ENCODE results near the gene CST2. TPM values are rescaled to one million over a fixed set of nuclear protein-coding genes. Genes with fewer than 3 reads are reported as not detected.
"Not testable (repeated sequence)": the region's sequence is repeated elsewhere in the genome, so short reads cannot be mapped to it uniquely, and the experiment has no call there.

CST2 gene
- total RNA-seq, 1 experiment from 2014 or later, result not detected

DNA sequence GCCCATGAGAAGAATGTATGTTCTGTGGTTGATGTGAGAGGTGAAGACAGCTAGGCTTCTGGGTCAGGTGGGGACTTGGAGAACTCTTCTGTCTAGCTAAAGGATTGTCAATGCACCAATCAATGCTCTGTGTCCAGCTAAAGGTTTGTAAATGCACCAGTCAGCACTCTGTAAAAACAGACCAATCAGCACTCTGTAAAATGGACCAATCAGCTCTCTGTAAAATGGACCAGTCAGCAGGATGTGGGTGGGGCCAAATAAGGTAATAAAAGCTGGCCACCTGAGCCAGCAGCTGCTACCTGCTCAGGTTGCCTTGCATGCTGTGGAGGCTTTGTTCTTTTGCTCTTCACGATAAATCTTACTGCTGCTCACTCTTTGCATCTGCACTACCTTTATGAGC, 15.0 kb downstream of the CST2 start:
- DNase-seq (ENCODE audit: low read depth), result not testable (repeated sequence)

DNA sequence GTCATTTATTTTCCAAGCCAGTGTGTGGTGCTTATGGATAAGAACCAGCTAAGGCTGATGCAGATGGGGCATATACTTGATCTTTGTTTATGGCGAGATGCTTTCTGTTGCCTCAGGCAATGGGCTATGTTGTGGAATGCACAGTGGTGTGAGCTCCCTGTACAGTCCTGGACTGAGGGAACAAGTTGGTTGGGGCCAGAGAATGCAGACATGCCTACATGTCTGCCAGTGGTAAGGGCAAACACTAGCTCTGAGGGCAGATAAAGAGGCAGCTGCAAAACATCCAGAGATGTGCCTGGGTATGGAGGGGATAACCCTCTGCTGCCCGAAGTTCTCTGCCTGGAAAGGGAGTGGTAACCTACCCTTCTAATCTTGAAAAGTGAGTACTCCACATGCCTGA, 16.2 kb downstream of the CST2 start:
- not testable (repeated sequence) for DNase-seq (ENCODE audit: low read depth)

DNA sequence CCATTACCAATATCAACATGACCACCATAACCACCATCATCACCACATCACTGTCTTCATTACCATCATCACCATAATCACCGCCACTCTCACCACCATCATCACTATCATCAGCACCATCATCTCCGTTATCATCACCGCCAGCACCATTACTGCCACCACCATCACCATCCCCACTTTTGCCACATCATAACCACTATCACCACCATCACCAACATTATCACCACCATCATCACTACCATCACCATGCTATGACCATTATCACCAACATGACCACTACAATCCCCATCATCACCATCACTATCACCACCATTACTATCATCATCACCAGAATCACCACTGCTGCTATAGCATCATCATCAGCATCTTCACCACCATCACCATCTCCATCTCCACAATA, 25.7 kb downstream of the CST2 start:
- DNase-seq (ENCODE audit: low read depth), result no peak

DNA sequence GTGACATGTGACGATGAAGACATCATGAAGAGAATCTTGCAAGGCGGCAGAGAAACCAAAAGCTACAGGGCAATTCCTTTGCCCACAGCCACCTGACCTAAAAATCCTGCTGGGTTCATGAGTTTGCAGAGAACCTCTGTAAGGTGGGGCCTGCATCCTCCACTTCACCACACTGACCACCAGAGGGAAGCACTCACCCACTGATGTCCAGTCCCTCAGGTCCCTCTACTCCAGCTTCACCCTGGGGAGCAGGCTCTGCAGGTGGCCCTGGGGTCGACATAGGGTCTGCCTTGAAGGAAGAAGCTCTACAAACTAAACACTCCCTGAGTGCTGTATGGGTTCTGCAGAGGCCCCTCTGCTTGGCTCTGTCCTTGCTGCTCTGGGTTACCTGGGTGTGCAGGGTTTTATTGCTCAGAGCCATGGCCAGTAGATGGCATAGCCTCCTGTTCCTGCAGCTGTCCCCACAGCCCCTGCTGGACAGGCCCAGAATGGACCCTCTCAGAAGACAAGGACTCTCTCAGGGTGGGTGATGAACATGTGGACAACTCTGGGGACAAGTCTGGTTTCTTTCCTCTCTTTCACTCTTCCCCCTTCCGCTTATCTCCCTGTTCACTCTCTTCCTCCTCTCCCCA, 27.2 kb downstream of the CST2 start:
- peak; percentile 12 for DNase-seq (ENCODE audit: low read depth)

DNA sequence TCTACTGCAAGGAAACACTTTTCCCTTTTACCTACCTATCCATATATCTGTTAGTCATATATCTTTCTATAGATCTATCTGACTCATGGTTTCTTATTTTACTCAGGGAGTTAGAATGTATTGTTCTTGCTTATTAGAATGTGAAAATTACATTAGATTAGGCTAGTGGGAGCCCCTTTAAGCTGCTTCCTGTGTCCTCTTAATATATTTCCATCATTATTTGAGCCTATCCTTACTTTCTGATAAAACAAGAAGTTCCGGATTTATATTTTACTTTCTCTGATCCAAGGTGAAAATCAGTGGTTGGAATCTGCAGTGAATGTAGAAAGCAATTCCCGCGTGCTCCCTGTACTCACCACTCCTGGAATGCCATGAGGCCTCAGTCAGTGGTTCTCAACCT, 31.0 kb downstream of the CST2 start:
- DNase-seq (ENCODE audit: low read depth), result no peak

DNA sequence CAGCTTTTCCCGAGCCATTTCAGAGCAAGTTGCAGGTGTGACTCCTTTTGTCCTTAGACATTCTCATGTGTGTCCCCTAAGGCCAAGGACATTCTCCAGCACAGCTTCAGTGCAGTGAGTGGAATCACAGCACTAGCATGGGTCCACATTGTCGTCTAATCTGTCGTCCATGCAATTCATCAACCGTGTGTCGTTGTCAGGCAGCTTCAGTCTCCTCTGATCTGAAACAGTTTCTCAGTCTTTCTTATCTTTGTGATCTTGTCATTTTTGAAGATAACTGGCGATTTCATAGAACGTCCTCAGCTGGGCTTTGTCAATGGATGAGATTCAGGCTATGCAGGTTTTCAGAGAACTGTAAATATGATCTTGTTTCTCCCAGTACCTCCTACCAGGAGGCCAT, 31.7 kb downstream of the CST2 start:
- no peak for DNase-seq (ENCODE audit: low read depth)

DNA sequence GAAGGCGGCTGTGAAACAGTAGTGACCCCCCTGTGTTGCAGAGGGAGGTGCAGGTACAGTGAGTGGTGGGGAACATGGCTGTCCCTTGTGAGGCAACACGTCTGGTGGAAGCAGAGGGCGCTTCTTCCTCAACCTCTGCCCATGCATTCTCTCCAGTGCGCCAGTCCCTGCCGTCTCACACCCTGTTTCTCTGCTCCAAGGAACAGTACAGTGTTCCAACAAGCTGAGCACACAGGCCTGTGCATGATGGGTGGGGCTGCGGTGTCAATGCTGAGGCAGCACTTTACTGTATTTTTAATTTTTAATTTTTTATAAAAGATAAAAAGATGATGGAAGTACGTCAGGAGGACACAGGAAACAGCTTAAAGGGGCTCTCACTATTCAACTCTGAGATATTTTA, 32.5 kb downstream of the CST2 start:
- DNase-seq (ENCODE audit: low read depth), result no peak

DNA sequence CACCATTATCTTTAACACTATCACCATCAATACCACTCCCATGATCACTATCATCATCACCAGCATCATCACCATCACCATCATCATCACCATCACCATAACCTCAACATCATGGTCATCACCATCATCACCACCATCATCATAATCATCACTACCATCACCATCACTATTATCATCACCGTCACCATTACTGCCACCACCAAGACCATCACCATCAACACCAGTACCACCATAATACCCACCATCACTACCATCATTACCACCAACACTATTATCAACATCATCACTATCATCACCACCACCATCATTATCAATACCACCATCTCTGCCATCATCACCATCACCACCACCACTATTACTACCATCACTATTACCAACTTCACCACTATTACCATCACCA, 43.1 kb downstream of the CST2 start:
- DNase-seq (ENCODE audit: low read depth), result no peak

DNA sequence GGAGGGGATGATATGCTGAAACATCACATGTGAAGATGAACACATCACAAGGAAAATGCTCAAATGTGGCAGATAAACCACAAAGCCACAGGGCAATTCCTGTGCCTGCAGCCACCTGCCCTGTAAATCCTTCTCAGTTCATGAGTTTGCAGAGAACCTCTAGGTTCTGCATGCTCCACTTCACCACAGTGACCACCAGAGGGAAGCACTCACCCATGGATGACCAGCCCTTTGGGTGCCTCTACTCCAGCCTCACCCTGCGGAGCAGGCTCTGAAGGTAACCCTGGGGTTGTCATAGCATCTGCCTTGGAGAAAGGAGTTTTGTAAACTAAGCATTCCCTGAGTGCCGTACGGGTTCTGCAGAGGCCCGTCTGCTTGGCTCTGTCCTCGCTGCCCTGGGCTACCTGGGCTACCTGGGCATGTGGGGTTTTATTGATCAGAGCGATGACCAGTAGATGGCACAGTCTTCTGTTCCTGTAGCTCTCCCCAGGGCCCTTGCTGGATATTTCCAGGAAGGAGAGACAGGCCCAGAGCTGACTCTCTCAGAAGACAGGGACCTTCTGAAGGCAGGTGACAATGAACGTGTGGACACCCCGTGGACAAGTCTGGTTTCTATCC, 44.1 kb downstream of the CST2 start:
- DNase-seq (ENCODE audit: low read depth), result peak; percentile 26

DNA sequence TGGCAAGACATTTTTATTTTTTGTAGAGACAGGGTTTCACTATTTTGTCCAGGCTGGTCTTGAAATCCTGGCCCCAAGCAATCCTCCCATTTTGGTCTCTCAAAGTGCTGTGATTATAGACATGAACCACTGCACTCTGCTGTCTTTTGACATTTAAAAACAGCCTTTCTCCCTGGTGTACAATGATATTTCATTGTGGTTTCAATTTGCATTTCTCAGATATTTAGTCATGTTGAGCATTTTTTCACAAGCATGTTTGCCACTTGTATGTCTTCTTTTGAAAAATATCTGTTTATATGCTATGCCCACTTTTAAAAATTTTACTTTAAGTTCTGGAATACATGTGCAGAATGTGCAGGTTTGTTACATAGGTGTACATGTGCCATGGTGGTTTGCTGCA, 47.9 kb downstream of the CST2 start:
- DNase-seq (ENCODE audit: low read depth), result not testable (repeated sequence)

DNA sequence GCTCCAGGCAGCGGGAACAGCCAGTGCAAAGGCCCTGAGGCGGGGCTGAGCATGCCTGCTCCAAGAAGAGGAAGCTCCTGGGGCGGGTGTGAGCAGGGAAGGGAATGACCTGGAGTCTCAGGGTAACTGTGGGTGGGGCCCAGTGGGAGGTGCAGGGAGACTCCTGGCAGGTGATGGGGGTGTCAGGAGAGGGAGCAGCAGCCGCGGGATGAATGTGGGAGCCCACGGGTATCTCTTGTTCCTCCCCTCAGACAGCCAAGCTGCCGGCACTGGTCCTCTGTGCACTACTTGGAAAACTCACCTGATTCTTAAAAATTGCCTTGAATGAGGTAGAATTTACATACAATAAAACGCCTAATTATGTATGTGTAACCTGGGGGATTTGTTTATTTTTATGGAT, 49.1 kb downstream of the CST2 start:
- not testable (repeated sequence) for DNase-seq (ENCODE audit: low read depth)

DNA sequence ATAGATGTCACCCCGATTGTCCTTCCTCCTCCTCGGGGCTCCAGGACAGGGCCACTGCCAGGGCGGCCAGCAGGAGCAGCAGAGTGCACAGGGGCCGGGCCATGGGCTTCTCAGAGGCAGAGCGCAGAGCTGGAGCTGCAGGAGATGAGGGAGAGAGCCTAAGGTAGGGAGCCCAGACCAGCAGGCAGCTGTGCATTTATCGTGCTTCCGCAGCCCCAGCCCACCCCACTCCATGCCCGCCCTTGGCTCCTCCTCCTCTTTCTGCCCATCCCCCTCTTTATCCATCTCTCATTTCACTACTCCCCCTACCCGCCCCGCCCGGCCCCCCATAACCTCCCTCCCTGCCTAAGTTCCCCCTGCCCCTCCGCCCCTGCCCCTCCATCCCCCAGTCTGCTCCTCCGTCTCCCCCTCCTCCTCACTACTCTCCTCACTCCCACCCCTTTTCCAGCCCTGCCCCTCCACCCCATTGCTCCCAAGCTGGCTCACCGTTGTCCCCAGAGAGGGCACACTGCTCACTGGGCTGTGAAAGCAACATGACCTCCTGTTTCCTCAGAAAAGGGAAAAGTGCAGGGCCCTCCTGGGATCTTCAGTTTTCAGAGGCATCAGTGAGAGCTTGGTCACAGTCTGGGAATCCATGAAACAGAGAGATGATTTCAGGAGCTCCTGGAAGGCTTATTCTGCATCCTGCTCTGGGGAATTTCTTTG, 50.3 kb downstream of the CST2 start:
- no peak for DNase-seq (ENCODE audit: low read depth)

DNA sequence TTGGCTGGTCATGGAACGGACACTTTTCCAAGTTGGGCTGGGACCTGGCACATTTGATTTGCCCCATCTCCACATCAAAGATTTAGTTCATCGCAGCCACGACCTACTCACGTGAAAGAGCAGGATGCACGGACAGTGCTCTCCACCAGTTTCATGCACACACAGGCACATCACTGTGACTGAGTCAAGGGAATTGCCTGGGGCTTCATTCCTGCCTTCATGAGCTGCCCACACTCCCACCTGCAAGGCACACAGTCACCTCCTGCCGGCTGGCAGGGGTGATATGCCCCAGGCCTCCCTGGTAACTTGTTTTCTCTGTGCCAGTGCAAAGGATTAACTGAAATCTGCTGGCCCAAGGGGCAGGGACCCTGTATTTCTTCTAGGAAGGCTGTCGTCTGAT, 52.4 kb downstream of the CST2 start:
- no peak for DNase-seq (ENCODE audit: low read depth)

Other genes with a start within 250 kb of the CST2 start
- gene CST9, start 220.8 kb downstream of the CST2 start, total RNA-seq (2014; rRNA removed; shearing (Covaris generic)), result not detected in 2 replicates
- gene CST3, start 188.8 kb downstream of the CST2 start, total RNA-seq (2014; rRNA removed; shearing (Covaris generic)), result 193 and 254 TPM in 2 replicates
- not detected in 2 replicates for gene CST4, start 137.7 kb downstream of the CST2 start, total RNA-seq (2014; rRNA removed; shearing (Covaris generic))
- gene CST1, start 75.8 kb downstream of the CST2 start, total RNA-seq (2014; rRNA removed; shearing (Covaris generic)), result not detected in 2 replicates
- gene CST5, start 53.0 kb upstream of the CST2 start, total RNA-seq (2014; rRNA removed; shearing (Covaris generic)), result not detected in 2 replicates
- gene GGTLC1, start 162.1 kb upstream of the CST2 start, total RNA-seq (2014; rRNA removed; shearing (Covaris generic)), result not detected in 2 replicates